ENCODE results near the gene PAPPA2. TPM values are rescaled to one million over a fixed set of nuclear protein-coding genes. Genes with fewer than 3 reads are reported as not detected.
"Not testable (repeated sequence)": the region's sequence is repeated elsewhere in the genome, so short reads cannot be mapped to it uniquely, and the experiment has no call there.

PAPPA2 gene, protein sequence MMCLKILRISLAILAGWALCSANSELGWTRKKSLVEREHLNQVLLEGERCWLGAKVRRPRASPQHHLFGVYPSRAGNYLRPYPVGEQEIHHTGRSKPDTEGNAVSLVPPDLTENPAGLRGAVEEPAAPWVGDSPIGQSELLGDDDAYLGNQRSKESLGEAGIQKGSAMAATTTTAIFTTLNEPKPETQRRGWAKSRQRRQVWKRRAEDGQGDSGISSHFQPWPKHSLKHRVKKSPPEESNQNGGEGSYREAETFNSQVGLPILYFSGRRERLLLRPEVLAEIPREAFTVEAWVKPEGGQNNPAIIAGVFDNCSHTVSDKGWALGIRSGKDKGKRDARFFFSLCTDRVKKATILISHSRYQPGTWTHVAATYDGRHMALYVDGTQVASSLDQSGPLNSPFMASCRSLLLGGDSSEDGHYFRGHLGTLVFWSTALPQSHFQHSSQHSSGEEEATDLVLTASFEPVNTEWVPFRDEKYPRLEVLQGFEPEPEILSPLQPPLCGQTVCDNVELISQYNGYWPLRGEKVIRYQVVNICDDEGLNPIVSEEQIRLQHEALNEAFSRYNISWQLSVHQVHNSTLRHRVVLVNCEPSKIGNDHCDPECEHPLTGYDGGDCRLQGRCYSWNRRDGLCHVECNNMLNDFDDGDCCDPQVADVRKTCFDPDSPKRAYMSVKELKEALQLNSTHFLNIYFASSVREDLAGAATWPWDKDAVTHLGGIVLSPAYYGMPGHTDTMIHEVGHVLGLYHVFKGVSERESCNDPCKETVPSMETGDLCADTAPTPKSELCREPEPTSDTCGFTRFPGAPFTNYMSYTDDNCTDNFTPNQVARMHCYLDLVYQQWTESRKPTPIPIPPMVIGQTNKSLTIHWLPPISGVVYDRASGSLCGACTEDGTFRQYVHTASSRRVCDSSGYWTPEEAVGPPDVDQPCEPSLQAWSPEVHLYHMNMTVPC (N-terminal part only)
- total RNA-seq, result 1 to 10 TPM in 1 of 2 donors, under 1 TPM in 1; 0.19 to 1.2 TPM

DNA sequence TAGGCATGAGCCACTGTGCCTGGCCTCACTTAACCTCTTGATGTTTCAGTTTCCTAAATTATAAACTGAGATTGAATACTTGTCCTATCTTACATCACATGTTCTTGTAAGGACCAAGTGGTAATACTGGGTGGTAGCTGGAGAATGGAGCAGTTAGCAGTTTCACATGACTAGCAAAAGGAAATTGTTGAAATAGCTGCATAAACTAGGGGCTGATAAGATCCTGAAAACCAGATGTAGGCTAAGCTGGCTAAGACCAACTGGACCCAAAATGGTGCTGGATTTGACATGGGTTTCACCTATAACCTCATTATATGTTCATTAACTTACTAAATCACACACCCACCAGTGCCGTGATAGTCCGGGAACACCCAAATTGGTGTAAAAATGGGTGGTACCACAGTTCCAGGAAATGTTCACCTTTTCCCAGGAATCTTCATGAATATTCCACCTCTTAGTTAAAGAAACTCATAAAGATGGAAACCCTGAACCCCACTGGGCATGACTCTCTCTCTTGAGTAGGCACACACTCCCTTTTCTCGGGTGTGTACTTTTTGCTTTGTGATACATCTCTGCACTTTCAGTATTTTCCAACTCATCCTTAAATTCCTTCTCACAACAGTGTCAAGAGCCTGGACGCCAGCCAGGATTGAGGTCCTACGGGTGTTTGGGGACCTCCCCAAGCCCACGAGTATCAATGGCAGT, at the start of gene PAPPA2:
PAPPA2 (plus strand) TSS at position 502 of the 705 bp plus-strand sequence. CDS start 93,148 bp downstream, outside the sequence.
- H3K4me1 ChIP-seq, result no peaks in the 10 kb centered on the region
- no peak for DNase-seq (ENCODE audit: low spot score)
- TF ChIP-seq, protein P1, sequence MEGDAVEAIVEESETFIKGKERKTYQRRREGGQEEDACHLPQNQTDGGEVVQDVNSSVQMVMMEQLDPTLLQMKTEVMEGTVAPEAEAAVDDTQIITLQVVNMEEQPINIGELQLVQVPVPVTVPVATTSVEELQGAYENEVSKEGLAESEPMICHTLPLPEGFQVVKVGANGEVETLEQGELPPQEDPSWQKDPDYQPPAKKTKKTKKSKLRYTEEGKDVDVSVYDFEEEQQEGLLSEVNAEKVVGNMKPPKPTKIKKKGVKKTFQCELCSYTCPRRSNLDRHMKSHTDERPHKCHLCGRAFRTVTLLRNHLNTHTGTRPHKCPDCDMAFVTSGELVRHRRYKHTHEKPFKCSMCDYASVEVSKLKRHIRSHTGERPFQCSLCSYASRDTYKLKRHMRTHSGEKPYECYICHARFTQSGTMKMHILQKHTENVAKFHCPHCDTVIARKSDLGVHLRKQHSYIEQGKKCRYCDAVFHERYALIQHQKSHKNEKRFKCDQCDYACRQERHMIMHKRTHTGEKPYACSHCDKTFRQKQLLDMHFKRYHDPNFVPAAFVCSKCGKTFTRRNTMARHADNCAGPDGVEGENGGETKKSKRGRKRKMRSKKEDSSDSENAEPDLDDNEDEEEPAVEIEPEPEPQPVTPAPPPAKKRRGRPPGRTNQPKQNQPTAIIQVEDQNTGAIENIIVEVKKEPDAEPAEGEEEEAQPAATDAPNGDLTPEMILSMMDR (IDR thresholded peaks at IDR 0.05), result no peak
- H3K27ac ChIP-seq, result no peak within 1 kb of the TSS
- no peaks in the 10 kb centered on the region for H3K9me3 ChIP-seq
- no peaks in the 10 kb centered on the region for H3K36me3 ChIP-seq
- H3K4me3 ChIP-seq, result no peak within 1 kb of the TSS
- H3K27me3 ChIP-seq, result no peaks in the 10 kb centered on the region

- Histone ChIP-seq H3K27me3 (no peaks in the 10 kb centered on the region), H3K4me3 (no peak overlapping the region), H3K9me3 (no peaks in the 10 kb centered on the region), H3K27ac (no peak overlapping the region), H3K36me3 (no peaks in the 10 kb centered on the region), H3K4me1 (no peaks in the 10 kb centered on the region)
- DNase-seq (ENCODE audit: low spot score), result no peak
- TF ChIP-seq, protein P1 (IDR thresholded peaks at IDR 0.05), result no peak
Measured at GRCh38 chr1:176416777-176417176, 46.2 kb upstream of the PAPPA2 start.

GRCh38 chr1:176419608-176420007, 43.4 kb upstream of the PAPPA2 start:
- not testable (repeated sequence) for H3K4me3 ChIP-seq

DNA sequence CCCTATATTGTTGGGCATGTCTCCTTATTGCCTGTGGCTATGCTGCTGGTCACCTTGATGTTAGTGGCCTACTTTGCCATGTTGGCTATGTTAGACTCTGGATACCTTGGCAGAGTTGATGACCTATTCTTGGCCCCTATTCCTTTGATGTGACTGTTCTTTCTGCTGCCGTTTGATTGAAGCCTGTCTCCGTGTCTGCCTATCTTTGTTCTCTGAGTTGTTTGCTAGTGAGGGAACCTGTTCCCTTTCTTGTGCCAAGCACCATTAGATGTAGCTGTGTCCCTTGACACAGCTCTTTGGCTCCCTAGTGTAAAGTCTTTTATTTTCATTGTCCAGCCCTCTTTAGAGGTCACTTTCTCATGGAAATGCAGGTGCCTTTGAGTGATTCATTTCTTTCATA, 28.7 kb upstream of the PAPPA2 start:
- DNase-seq (ENCODE audit: low spot score), result no peak
- no peak overlapping the region for H3K27ac ChIP-seq
- TF ChIP-seq, protein P1 (IDR thresholded peaks at IDR 0.05), result no peak
- no peak overlapping the region for H3K4me3 ChIP-seq
- no peaks in the 10 kb centered on the region for H3K4me1 ChIP-seq
- H3K27me3 ChIP-seq, result no peaks in the 10 kb centered on the region
- H3K36me3 ChIP-seq, result no peaks in the 10 kb centered on the region
- H3K9me3 ChIP-seq, result no peaks in the 10 kb centered on the region

More at GRCh38 chr1:176419608-176420007, 43.4 kb upstream of the PAPPA2 start:
- H3K4me1 ChIP-seq; DNase-seq (ENCODE audit: low spot score); H3K36me3 ChIP-seq; H3K27me3 ChIP-seq; H3K27ac ChIP-seq: not testable (repeated sequence)
- H3K9me3 ChIP-seq, result peaks cover 0 to 10% of the 10 kb centered on the region in 2 donors

DNA sequence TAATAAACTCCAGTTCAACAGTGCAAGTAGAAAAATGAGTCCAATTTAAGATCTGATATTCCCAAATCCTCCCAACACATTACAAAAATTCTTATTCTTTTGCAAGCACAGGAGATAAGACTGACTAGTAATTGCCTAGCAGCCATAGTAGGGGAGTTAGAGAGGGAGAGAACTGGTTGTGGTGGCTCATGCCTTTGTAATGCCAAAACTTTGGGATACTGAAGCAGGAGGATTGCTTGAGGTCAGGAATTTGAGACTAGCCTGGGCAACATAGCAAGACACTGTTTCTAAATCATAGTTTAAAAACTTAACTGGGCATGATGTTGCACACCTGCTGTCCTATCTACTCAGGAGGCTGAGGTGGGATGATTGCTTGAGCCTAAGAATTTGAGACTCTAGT, 26.7 kb upstream of the PAPPA2 start:
- no peaks in the 10 kb centered on the region for H3K36me3 ChIP-seq
- TF ChIP-seq, protein P1 (IDR thresholded peaks at IDR 0.05), result no peak
- H3K27ac ChIP-seq, result no peak overlapping the region
- DNase-seq (ENCODE audit: low spot score), result no peak
- H3K4me1 ChIP-seq, result no peaks in the 10 kb centered on the region
- no peak overlapping the region for H3K4me3 ChIP-seq
- no peaks in the 10 kb centered on the region for H3K9me3 ChIP-seq
- H3K27me3 ChIP-seq, result no peaks in the 10 kb centered on the region
